ENCODE data around the gene KLHL22.
"Not testable (repeated sequence)": the region's sequence is repeated elsewhere in the genome, so short reads cannot be mapped to it uniquely, and the experiment has no call there.

The KLHL22 gene

DNA sequence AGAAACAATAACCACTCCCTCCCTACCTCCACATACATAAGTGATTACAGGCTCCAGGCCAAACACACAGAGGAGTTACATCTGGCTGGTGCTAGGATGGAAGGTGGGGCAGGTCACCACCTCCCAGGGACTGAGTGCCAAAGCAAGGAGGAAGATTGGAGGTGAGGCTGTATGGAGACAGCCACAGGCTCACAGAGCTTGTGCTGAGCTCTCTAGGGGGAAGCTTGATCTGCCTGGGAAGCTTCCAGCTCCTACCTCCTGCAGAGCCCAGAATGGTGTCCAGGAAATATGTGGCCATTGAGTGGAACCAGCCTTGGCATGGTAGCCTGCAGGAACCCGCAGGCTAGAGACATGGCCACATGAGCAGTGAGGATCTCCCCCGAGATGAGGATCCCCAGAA, 8.2 kb upstream of the KLHL22 start:
- DNase-seq (ENCODE audit: low read depth, low spot score) = no peak

GRCh38 chr22:20499769-20500168, 4.2 kb upstream of the KLHL22 start:
- DNase-seq (ENCODE audit: low read depth, low spot score) = no peak

GRCh38 chr22:20498913-20499312, 3.3 kb upstream of the KLHL22 start:
- DNase-seq (ENCODE audit: low read depth, low spot score) = no peak

DNA sequence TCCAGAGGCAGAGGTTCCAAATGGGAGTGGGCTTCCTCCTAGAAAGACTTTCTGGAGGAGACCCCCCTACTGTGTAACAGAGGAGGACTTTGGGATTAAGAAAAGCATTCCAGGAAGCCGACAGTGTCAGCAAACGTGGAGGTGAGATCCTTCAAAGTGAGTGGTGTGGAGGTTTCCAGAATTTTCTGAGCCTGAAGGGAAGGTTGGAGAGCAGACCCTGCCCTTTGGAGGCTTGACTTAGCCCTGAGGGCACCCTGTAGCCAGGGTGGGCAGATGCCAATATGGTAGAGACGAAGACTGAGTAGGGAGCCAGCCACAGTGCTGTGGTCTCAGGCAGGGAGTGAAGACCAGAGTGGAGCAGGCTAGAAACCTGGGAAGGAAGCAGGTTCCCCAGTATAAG, 1.8 kb upstream of the KLHL22 start:
- no peak for DNase-seq (ENCODE audit: low read depth, low spot score)

DNA sequence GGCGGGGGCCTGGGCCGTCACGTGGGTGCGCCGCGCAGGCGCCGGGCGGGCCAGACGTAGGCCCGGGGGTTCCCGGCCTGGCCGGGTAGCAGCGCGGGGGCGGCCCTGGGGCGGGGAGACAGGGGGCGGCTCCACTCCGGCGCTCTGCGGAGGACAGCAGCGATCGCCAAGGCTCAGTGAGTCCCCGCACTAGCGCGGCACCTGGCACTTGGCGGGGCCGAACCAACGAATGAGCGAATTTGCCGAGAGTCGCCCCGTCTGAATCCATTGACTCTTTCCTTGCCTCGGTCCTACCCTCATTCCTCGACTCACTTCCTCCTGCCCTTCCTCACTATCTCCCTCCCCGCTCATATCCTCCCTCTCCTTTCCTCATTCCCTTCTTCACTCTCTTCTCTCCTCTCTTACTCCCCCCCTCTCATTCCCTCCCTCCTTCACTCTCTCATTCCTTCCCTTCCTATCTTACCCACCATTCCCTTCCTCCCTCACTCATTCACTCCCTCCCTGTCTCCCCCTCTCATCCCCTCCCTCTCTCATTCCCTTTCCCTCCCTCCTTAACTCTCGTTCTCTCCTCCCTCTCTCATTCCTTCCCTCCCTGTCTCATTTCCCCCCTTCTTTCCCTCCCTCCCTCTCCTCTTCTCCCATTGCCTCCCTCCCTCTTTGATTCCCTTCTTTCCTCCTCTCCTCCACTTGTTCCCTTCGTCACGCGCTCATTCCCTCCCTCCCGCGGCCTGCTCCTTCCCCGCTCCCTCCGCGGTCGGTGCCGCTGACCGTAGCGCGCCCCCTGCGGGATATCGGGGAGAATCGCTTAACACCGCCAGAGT, 476 bp upstream of the KLHL22 start:
- DNase-seq (ENCODE audit: low read depth, low spot score) = peak; percentile 83

- DNase-seq (ENCODE audit: low read depth, low spot score) = no peak
These were observed 4.2 kb downstream of the KLHL22 start for GRCh38 chr22:20491346-20491745.

GRCh38 chr22:20490941-20491307, 4.7 kb downstream of the KLHL22 start:
- DNase-seq (ENCODE audit: low read depth, low spot score) = no peak

DNA sequence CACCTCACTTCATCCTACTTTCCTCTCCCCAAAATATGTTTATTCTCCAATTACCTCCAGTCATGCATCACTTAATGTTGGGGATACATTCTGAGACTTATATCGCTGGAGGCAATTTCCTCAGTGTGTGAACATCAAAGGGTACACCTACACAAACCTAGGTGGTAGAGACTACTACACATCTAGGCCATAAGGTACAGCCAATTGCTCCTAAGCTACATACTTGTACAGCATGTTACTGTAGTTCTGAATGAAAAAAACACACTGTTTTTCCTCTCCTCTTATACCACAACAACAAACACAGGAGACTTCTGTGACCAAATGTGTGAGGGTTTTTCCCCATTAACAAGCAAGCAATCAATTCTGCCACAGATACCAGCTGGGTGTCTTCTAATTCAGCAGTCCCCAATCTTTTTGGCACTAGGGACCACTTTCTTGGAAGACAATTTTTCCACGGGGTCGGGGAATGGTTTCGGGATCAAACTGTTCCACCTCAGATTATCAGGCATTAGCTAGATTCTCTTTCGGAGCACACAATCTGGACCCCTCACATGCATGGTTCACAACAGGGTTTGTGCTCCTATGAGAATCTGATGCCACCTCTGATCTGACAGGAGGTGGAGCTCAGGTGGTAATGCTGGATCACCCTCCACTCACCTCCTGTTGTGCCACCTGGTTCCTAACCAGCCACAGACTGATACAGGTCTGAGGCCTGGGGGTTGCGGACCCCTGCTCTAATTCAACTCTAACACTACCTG, 5.2 kb downstream of the KLHL22 start:
- DNase-seq (ENCODE audit: low read depth, low spot score) = no peak

GRCh38 chr22:20488946-20489345, 6.6 kb downstream of the KLHL22 start:
- no peak for DNase-seq (ENCODE audit: low read depth, low spot score)

- DNase-seq (ENCODE audit: low read depth, low spot score) = no peak
These were observed 7.9 kb downstream of the KLHL22 start for GRCh38 chr22:20487715-20488114.

DNA sequence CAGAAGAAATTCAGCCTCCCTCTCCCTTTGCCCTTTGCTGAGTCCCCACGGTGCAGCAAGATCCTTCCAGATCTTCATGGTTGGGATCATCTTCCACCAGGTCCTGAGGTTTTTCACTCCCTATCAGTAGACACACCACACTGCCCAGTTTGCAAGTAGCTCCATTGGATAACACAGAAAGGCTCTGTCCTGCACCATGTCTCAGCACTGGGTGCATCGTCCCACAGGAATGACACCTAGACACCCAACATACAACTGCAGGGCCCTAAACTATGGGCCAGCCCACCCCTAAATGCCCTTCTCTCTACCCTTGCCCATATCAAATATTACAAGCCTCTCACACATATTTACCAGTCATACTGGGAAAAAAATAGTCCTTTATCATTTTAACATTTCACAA, 9.4 kb downstream of the KLHL22 start:
- no peak for DNase-seq (ENCODE audit: low read depth, low spot score)

- no peak for DNase-seq (ENCODE audit: low read depth, low spot score)
These were observed 10.5 kb downstream of the KLHL22 start for GRCh38 chr22:20484948-20485683.

GRCh38 chr22:20483771-20484170, 11.8 kb downstream of the KLHL22 start:
- no peak for DNase-seq (ENCODE audit: low read depth, low spot score)

DNA sequence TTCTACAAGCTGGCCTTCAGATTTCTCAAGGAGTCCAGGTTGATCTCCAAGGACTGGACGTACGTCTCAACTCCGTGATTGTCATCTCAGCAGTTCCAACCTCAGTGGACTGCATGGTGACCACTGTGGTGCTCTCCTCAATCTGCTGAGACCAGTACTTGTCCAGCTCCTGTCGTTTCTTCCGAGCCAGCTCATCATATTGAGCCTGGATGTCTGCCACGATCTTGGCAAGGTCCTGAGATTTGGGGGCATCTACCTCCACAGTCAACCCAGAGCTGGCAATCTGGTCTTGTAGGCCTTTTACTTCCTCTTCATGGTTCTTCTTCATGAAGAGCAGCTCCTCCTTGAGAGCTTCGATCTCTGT, 12.5 kb downstream of the KLHL22 start:
- not testable (repeated sequence) for DNase-seq (ENCODE audit: low read depth, low spot score)

DNA sequence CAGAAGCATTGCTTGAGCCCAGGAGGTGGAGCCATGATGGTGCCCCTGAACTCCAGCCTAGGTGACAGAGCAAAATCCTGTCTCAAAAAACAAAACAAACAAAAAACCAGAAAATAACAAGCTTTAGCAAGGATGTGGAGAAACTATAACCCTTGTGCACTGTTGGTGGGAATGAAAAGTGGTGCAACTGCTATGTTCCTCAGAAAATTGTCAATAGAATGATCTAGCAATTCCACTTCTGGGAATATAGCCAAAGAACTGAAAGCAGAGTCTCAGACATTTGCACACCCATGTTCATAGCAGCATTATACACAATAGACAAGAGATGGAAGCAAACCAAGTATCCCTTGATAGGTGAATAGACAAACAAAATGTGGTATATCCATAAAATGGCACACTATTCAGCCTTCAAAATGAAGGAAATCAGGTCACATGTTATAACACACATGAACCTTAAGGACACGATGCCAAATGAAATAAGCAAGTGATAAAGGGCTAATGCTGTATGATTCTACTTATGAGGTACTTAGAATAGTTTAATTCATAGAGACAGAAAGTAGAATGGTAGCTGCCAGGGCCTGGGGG, 15.9 kb downstream of the KLHL22 start:
- no peak for DNase-seq (ENCODE audit: low read depth, low spot score)

DNA sequence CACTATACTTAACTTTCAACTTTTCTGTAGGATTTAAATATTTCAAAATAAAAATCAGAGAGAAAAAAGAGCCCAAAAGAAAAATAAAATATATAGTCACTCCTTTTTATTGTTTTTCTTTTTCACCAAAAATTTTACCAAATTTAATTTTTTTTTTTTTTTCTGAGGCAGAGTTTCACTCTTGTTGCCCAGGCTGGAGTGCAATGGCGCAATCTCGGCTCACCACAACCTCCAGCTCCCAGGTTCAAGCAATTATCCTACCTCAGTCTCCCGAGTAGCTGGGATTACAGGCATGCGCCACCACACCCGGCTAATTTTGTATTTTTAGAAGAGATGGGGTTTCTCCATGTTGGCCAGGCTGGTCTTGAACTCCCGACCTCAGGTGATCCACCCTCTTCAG, 17.5 kb downstream of the KLHL22 start:
- not testable (repeated sequence) for DNase-seq (ENCODE audit: low read depth, low spot score)

DNA sequence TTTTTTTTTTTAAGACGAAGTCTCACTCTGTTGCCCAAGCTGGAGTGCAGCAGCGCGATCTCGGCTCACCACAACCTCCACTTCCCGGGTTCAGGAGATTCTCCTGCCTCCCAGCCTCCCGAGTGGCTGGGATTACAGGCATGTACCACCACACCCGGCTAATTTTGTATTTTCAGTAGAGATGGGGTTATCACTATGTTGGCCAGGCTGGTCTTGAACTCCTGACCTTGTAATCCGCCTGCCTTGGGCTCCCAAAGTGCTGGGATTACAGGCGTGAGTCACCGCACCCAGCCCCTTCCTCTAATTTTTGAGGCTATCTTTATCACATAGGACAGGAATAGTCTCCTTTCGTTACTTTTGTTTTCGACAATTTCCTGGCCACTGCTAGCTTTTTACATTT, 20.0 kb downstream of the KLHL22 start:
- not testable (repeated sequence) for DNase-seq (ENCODE audit: low read depth, low spot score)

- DNase-seq (ENCODE audit: low read depth, low spot score) = no peak
These were observed 20.5 kb downstream of the KLHL22 start for GRCh38 chr22:20475115-20475436.

GRCh38 chr22:20472629-20473442, 22.8 kb downstream of the KLHL22 start:
- peak; percentile 17 for DNase-seq (ENCODE audit: low read depth, low spot score)

DNA sequence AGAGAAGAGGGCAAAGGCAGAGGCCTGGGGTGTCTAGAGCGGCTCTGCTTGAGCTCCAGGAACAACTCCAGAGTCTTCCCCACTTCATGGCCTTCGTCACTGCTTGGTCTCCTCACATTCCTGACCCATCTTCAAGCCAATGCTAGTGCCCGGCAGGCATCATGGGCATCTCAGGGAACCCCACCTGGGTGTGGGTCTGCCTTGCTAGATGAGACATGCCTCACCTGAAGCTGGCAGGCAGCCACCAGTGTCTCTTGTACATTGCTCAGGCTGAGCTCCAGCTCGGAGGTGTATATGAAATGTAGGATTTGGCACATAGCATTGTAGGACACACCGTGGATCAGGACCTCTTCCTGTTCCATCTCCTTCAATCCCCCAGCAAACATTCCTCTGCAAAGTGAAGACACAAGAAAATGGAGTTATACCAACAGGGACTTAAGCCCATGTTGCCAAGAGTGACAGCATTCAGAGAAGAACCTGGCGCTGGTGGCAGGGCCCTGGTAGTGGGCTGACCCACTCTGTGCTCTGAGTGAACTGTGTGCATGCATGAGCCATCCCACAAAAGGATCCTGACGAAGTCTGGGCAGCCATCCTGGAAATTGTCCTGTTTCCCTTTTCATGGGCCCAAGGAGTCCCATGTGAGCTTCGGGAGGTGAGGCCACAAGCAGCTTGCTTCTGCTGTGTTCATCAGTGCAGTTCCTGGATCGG, 24.3 kb downstream of the KLHL22 start:
- no peak for DNase-seq (ENCODE audit: low read depth, low spot score)

GRCh38 chr22:20470525-20470924, 25.1 kb downstream of the KLHL22 start:
- not testable (repeated sequence) for DNase-seq (ENCODE audit: low read depth, low spot score)

Measured in ELF-1 (cell line).